Iris pigment epithelial cell (primary cell): ENCODE data around the gene PDIK1L.

ENCODE experiments used
- DNase-seq: peaks from one replicate; pipeline ENCODE4 v3.0.0-alpha.2; 2011; ENCODE audit warnings: low read depth

Gene PDIK1L

DNA sequence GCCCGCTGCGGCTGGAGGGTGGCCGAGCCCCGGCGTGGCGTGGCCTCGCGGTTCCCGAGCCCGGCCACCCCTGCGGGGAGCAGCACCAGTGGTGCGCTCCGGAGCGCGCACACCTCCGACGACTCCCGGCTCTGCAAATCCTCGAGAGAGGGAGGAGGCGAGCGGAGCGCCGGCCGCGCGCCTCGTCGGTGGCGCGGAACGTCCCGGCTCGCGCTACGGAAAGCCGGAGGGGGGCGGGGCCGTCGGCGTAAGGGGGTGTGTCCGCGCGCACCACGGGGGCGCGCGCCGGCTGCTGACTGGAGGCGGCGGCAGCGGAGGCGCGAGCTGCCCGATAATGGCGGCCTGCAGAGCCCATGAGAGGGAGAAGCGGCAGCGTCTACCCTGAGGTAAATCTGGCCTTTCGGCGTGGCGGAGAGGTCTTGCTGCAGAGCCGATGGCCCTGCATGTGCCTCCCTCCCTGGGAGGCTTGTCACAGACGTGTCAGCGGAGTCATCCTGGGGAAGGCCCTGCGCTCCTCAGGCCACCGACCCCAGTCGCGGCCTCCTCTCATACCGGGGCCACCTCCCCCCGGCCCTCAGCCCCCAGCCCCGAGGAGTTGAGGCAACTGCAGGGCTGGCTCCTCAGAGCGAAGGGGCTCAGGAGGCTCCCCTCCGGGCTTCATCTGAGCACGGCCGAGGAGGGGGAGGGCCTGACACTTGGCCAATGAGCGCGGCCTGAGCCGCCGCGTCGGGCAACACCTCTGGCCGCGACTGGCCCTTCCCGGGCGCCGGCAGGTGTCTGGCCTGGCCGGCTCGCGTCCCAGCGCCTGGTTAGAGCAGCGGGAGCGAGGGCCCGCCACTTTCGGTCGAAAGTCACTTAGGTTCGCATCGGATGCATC, at the start of gene PDIK1L:
Gene PDIK1L (plus strand): TSS at position 295 of the 877 bp plus-strand sequence. CDS start 2,485 bp downstream, outside the sequence.
- peak; percentile 98 for DNase-seq

DNA sequence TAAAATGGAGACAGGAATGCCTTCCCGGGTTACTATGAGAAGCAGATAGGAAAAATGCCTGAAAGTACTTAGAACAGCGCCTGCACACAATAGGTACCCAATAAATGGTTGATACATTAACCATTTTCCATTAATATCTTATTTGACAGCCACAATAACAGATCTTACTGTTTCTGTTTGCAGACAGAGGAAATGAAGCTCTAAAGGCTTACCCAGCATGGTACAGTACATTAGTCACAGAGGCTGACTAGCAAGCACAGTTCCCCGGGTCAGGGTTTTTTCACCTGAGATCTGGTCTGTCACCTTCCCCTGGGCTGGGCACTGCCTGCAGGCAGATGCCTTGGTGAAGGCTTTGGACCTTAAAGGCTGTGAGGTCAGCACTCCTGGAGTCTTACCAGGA, 47.1 kb upstream of the PDIK1L start:
- no peak for DNase-seq

DNA sequence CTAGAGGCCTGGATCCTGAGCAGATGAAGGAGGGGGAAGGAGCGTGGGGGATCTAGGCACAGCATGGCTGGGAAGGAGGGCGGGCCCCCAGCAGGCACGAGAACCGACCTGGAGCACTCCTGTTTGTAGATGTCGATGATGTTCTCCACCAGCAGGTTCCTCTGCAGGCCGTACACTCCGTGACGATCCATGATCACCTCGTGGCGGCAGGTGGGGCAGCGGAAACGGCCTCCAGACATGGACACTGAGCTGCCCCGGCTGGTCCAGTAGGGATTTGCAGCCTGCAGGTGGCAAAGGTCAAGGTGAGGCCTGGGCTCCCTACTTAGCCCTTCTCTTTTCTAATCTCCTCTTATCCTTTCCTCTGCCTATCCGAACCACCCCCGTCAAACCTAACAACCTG, 45.5 kb upstream of the PDIK1L start:
- no peak for DNase-seq

DNA sequence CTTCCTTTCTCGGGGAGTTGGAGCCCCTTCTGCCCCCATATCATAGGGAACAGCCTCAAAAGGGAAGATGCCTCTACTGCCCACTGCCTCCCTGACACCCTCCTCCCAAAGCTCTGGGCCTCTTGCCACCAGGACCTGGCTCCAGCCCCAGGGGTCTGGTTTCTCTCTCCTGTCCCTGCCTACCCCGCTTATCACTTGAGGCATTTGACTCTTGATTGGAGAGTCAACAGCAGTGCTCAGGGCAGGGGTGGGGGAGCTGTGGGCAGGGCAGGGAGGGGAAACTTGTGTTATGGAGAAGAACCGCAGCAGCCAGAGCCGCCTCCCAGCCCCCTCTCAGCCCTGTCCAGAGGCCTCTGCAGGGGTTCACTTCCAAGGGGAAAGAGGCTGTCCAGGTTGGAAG, 44.8 kb upstream of the PDIK1L start:
- no peak for DNase-seq

DNA sequence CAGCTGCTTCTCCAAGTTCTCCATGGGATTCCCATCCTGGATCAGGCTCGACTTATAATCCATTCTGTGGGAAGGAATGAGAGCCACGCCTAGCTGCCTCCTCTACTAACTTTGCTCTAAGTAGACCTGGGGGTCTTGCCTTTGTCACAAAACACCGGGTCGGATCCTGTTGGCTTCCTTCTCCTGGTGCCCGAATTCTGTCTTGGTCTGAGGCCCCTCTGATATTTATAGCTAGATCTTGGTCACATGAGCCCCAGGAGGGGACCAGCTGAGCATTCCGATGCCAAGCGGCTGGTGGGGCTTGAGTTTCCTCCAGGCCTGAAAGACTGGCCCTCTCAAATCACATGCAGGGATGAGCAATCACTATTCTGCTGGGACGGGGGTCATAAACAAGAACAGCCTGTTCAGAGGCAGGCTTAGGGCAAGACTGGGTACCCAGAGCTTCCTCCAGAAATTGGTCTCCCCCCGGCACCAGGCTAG, 44.2 kb upstream of the PDIK1L start, which contains the start of gene TRIM63:
Gene TRIM63 (minus strand): TSS at position 199 of the 480 bp plus-strand sequence. CDS start 136 bp downstream, at position 63.
- DNase-seq: no peak

DNA sequence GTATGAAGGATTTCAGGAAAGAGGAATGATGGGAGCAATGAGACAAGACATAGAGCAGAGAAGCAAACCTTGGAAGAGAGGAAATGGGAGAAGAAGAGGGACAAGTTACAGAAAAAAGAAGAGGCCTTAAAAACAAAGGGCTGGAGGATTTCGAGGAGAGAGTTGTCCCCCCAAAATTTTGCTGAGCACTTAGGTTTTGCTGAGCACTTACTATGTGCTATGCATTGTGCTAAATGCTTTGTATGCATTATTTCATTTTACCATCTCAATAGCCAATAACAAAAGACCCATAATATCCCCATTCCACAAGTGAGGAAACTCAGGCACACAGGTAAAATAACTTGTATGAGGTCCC, 41.7 kb upstream of the PDIK1L start:
- no peak for DNase-seq

DNA sequence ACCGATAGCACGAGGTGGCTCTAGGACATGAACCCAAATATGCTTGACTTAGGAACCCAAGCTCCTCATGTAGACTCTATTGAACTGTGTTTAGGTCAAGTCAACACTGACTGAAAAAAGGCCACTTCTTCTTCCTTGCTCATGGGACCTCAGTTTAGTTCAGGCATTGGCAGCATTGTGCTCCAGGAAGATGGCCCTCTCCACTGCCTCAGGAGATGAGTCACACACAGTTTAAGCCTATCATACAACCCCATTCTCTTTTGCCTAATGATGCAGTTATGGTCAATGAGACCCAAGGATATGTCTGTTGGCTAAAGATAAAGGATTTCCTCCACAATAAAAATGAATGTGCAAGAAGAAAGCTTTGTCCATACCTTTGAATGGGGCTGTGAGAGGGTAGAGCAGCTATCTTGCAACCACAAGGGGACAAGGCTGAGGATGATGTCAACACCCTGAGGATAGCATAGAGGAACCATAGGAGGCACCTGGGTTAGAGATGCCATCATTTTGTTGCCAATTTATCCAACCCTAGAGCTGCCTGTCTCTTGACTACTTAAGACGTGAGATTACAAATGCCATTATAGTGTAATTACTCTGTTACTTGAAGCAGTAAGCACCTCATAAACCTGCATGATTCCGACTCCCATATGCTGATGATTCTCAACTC, 41.2 kb upstream of the PDIK1L start:
- no peak for DNase-seq

DNA sequence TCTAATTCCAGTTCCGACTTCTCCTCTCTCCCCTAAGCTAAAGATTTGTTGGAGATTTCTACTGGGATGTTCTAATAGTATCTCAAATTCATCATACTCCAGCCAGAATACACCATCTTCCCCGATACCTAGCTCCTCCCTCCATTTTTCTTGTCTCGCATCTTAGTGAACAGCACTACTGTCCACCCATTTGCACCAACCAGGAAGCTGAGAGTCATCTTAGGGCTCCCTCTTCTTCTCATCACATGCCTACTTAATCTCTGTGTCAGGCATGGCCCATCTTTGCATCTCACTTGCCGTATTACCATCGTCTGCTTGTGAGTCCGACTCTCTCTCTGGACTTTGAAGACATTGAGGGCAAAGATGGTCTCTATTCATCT, 40.7 kb upstream of the PDIK1L start:
- no peak for DNase-seq

DNA sequence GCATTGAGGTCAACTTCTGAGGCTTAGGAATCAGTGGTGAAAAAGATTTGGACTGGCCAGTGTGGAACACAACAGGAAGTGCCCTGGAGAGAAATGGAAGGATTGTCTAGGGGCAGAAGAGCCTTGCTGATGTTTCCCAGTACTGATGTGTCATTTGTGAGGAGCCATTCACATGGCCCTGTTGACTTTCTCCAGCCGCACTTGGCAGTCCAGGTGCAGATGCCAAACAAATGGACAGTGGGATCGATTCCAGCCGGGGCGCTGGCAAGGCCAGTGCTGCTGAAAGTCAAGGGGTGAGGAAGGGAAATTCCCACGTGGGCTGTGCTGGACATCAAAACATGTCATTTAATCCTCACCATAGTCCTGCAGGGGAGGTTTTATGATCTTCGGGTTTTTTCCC, 39.3 kb upstream of the PDIK1L start:
- DNase-seq: no peak

DNA sequence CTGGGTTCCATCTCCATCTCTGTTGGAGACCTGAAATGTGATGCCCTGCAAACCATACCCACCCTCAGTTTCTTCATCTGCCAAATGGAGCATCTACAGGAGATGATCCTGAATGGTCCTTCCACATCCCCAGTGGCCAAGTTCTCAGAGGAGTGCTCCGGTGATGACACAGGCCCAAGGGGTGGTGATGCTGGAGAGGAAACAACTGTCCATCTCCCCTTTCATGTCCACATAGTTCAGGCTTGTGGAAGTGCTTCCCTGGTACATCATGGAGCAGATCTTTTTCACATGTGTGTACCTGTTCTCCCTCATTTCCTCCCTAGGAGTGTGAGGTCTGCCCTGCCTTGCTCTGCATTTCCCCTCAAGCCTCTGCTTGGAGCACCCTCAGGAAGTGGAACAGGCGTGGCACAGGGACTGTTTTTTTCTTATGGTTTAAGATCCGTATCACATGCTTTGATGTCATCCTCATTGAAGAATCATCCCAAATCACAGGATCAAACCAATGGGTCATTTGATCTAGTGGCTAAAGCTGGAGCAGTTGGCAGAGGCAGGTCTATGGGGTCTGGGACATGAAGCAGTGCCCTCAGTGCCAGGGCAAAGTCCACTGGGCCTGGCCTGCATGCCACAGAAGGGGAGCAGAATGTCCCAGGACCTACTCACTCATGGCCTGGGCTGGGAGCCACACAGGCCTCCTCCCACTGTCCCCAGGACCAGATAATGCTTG, 36.0 kb upstream of the PDIK1L start:
- DNase-seq: no peak

DNA sequence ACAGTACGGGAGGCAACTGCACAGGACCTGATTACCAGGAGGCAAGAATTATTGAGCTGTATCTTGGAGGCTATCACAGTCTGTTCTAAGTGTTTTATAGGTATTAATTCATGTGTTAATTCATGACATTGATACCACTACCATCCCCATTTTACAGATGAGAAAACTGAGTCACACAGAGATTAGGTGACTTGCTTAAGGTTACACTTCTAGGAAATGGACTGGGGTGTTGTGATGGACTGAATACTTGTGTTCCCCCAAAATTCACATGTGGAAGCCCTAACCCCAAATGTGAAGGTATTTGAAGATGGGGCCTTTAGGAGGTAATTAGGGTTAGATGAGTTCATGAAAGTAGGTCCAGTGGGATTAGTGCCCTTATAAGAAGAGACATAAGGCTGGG, 34.1 kb upstream of the PDIK1L start:
- DNase-seq: no peak

DNA sequence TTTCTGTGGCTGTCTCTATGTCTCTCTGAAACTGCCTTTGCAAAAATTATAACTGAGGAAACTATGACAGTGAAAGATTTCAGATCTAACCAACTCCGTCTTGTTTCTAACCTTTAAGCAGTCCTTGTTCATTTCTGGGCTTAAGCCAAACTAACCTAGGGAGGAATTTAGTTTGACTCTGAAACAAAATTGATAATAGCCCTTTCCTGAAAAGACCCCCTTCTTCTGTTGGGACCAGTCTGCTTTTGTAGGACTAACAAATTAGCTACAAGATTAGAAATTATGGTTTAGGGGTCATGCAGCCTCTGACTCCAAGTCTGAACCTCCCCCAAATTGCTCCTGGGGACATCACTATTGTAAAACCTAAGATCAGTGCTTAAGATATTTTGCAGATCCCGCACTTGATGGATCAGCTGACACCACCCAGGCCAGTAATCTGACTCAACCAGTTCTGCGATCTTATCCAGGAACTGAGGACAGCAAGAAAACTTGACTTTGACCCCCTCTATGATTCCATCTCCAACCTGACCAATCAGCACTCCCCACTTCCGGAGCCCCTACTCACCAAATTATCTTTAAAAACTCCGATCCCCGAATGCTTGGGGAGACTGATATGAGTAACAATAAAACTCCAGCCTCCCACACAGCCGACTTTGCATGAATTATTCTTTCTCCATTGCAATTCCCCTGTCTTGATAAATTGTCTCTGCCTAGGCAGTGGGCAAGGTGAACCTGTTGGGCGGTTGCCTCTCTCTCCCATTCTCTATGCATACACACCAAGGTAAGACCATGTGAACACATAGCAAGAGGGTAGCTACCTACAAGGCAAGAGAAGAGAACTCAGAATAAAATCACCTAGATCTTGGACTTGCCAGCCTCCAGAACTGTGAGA, 33.1 kb upstream of the PDIK1L start:
- DNase-seq: no peak

DNA sequence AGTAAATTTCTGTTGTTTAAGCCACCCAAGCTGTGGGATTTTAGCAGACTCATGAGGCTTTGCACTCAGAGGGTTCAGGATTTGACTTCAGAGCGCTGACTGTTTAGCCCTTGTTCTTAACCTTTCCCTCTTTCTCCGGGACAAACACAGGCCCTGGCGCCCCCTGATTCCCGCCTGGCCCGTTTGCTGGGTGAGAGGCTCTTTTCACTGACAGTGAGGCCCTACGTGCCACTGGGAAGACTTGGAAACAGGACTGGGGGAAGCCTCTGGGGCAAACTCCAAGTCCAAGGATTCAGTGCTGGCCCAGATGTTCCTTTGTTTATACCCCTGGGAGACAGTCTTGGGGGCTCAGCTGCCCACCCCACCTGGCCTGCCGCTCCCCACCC, 32.5 kb upstream of the PDIK1L start:
- no peak for DNase-seq

DNA sequence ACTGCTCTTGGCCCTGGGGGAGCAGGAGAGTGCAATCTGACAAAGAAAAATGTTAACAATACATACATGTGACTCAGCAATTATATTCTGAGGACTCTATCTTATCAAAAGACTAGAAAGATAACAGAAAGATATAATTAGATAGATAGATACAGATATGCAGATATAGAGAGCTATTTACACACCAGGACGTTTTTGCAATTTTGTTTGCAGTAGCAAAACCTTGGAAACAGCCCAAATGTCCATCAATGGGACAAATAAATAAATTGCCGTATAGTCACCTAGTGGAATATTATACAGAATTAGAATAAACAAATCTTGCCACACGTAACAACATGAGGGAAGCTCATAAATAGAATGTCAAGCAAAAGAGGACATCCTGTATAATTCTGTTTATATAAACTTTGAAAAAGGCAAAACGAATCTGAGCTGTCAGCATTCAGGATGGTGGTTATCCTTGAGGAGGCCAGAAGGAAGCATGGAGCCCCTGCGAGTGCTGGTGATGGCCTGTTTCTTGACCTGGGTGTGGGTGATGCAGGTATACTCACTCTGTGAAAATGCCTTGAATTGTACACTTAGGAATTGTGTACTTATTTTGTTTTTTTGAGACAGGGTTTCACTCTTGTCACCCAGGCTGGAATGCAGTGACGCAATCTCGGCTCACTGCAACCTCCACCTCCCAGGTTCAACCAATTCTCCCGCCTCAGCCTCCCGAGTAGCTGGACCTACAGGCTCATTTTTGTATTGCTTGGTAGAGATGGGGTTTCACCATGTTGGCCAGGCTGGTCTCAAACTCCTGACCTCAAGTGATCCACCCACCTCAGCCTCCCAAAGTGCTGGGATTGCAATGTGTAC, 31.4 kb upstream of the PDIK1L start:
- no peak for DNase-seq

DNA sequence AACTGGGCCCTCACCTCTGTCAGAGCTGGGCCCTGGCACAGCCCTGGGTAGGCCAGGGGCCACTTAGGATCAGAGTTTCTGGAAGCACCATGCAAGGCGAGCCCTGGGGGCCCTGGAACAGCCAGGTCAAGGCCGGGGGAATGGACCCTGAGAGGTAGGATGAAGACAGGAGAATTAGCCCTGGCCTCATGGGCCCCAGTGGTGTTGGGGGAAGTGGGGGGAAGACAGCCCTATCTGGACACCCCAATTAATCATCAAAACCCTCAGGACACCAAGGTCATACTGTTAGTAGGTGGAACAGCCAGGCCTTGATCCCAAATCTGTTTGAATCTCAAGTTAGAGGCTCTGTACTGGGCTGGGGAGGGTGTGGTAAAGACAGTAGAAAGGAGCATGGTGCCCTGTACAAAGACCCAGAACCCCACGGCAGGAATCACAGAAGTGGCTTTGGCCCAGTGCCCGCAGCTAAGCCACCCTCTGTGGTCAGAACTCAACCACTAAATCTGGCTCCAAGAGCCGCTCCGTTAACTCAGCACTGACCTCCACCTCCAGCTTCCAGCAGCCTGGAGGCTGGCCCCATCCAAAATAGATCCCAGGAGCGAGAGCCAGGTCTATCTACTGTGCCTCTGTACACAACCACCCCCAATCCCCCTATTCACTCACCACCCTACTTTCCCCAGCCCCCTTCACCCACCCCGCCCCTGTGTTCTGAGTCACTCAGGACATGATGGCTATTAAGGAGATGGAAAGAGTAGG, 30.2 kb upstream of the PDIK1L start:
- no peak for DNase-seq

DNA sequence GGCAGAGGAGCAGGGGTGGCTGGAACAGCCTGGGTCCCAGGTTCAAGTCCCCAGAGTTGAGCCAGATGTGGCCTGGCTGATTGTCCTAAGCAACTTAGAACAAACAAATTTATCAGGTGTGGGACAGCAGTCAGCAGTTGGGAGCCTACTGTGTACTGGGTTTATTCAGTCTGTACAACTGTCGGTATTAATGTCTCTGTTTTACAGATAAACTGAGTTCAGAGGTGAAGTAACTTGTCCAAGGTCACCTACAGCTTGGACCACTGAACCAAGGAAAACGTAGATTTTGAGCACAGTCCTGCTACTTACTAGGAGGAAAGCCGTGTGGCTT, 29.6 kb upstream of the PDIK1L start:
- no peak for DNase-seq

DNA sequence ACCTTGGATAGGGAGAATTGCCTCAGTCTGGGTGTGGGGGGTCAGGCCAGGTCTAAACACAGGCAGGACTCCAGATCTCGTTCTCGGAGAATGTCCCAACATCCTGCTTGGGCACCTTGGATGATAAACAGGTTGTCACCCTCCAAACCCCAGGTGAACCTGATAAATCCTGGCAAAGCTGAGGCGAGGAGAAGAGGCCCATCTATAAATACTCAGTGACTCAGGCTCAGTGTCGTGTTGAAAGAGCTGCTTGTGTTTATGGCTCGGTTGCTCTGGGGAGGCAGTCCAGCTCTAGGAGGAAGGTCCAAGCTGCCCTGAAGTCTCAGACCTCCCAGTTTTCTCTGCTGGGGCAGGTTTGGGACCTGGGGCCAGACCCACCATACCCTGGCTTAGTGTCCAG, 28.4 kb upstream of the PDIK1L start:
- peak; percentile 47 for DNase-seq

DNA sequence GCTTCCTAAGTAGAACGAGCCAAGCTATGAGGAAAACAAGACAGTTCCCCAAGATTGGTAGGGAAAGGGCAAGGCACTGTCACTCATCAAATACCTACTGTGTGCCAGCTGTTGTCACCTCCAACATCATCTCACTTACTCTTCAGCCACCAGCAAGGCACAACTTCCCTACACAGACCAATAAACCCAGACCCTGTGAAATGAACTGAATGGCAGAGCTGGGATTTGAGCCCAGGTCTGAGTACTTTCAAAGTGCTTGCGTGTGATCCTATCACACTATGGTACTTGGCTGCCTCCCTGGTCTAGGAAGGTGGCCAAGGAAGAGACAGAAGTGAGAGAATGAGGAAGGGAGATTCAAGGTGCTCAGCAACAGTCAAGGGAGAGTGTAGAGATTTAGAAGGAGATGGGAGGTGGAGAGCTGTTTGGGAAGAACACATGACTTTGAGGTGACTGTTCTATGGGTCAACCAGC, 27.5 kb upstream of the PDIK1L start:
- no peak for DNase-seq

DNA sequence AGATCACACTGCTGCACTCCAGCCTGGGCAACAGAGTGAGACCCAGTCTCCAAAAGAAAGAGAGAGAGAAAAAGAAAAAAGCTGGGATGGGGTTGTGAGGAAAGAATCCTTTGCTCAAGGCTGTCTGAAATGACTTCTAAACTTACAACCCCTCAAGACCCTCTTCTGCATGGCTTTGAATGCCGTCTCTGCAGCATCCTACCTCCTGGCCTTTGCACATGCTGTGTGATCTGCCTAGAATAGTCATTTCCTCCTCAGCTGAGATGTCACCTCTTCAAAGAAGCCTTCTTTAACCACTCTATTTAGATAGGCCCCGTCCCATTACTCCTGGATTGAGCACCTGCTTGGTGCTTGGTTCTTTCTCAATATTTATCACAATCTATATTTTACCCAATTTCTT, 26.8 kb upstream of the PDIK1L start:
- DNase-seq: no peak

DNA sequence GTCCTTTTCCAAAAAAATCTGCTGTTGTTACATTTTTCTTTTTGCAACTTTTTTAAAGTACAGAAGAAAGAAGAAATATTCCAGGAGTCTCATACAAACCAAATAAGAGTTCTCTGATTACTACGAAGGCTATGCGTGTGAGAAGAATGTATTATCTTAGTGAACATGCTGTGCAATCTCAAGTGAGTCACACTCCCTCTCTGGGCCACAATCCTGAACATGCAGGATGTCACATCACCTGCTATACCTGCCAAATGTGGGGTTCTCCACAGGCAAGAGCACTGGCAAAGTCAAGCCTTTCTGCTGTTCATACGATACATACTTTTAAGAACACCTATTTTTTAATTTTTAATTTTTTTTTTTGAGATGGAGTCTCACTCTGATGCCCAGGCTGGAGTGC, 22.5 kb upstream of the PDIK1L start:
- DNase-seq: no peak
